Stimulated activated naive B cell treated with anti-CD40 and anti-IgM and Interleukin-4, amounts not matched to agents 10 μg/mL and 1 μg/mL and 100 μg/mL, for 72 hours (primary cell): ENCODE data around the gene WWOX.
"Not testable (repeated sequence)": the region's sequence is repeated elsewhere in the genome, so short reads cannot be mapped to it uniquely, and the experiment has no call there.

ENCODE experiments used
- ATAC-seq, 2 donors: fragments of 150-1000 bp; cut with Tn5 transposase; replicated peaks; 2 replicates each; pipeline ENCODE4 v1.10.0; 2021; ENCODE audit warnings: moderate library complexity in 1 of 2
- DNase-seq: peaks from one replicate; pipeline ENCODE4 v3.0.0; 2021
- H3K27ac Mint-ChIP-seq: one replicate; pipeline ENCODE4 v1.8.0; 2022; ENCODE audit warnings: mild to moderate bottlenecking, mixed read lengths
- H3K27me3 Mint-ChIP-seq, 2 donors: one replicate each; pipeline ENCODE4 v1.8.0; 2022; ENCODE audit warnings: mixed read lengths in 2 of 2
- H3K36me3 Mint-ChIP-seq, 2 donors: one replicate each; pipeline ENCODE4 v1.8.0; 2022; ENCODE audit warnings: mixed read lengths in 2 of 2, mild to moderate bottlenecking in 1 of 2
- H3K4me1 Mint-ChIP-seq, 2 donors: one replicate each; pipeline ENCODE4 v1.8.0; 2022; ENCODE audit warnings: mixed read lengths in 2 of 2, mild to moderate bottlenecking in 1 of 2
- H3K4me3 Mint-ChIP-seq, 2 donors: one replicate each; pipeline ENCODE4 v1.8.0; 2022; ENCODE audit warnings: mild to moderate bottlenecking in 2 of 2, mixed read lengths in 2 of 2, moderate library complexity in 1 of 2
- H3K9me3 Mint-ChIP-seq, 2 donors: one replicate each; pipeline ENCODE4 v1.8.0; 2022; ENCODE audit warnings: mixed read lengths in 2 of 2, mild to moderate bottlenecking in 1 of 2

Gene WWOX

GRCh38 chr16:79213214-79213613 is 1113.8 kb downstream of the WWOX start:
- H3K27me3 Mint-ChIP-seq: no peaks in the 10 kb centered on the region
- DNase-seq (no peak), ATAC-seq (no peak)
- H3K36me3 Mint-ChIP-seq: peaks cover 5 to 18% of the 10 kb centered on the region in 2 donors
- no peak overlapping the region for H3K27ac Mint-ChIP-seq
- H3K4me3 Mint-ChIP-seq: no peak overlapping the region
- H3K9me3 Mint-ChIP-seq: peaks cover 0 to 11% of the 10 kb centered on the region in 2 donors
- peaks cover 6 to 10% of the 10 kb centered on the region in 2 donors for H3K4me1 Mint-ChIP-seq

GRCh38 chr16:79215289-79215688 is 1115.8 kb downstream of the WWOX start:
- Mint-ChIP-seq H3K27me3 (no peaks in the 10 kb centered on the region), H3K36me3 (peaks cover 5 to 18% of the 10 kb centered on the region in 2 donors), H3K4me3 (no peak overlapping the region), H3K27ac (no peak overlapping the region), H3K9me3 (peaks cover 0 to 11% of the 10 kb centered on the region in 2 donors), H3K4me1 (peaks cover 6 to 10% of the 10 kb centered on the region in 2 donors)
- DNase-seq: no peak
- peak; percentile 60 to 78 for ATAC-seq

DNA sequence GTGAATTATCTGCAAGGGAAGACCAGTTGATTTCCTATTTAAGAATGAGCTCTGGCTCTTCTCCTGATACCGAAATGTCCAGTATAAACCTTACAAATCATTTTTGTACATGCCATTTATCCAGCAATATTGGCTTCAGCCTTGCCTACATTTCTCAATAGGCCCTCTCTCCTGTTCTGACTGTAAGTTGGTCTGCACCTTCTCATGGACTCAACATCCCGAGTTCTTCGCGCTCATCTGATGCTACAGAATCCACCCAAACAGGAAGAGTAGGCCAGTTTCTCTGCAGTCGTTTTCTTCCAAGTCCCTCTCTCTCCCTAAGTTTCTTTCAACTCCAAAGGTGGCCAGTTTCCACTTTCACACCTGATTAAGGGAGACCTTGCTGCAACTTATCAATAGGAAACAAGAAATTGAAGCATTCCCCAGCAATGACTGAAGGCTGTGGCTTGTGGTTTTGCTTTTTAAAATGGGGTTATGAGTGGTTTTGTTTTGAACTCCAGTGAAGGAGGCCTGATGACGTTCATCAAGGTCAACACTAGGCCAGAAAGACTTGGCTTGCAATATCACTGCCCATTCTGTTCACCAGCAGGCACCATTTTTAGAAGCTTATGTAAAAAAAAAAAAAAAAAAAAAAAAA is 1118.0 kb downstream of the WWOX start:
- H3K9me3 Mint-ChIP-seq: peaks cover 0 to 11% of the 10 kb centered on the region in 2 donors
- DNase-seq: no peak
- peaks cover 5 to 18% of the 10 kb centered on the region in 2 donors for H3K36me3 Mint-ChIP-seq
- peak; percentile 59 to 84 for ATAC-seq
- peaks cover 0 to 5% of the 10 kb centered on the region in 2 donors for H3K27me3 Mint-ChIP-seq
- H3K27ac Mint-ChIP-seq: no peak overlapping the region
- peaks cover 6 to 10% of the 10 kb centered on the region in 2 donors for H3K4me1 Mint-ChIP-seq
- H3K4me3 Mint-ChIP-seq: no peak overlapping the region

DNA sequence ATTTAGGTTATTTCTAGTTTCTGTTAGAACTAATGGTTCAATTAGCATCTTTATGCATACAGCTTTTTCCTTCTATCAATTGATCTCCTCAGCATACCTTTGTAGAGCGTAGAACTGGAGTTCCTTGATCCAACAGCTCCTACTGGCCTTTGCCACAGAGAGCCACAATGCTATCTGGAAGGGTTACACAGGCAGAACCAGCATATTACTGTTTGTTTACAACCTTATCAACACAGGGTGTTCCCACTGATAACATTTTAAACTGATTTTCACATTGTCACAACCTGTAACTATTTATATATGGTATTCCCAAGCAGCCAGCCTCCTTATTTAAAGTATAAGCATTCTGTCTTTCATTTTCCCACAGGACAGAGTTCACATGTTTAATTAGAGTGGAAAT is 1118.9 kb downstream of the WWOX start:
- peaks cover 6 to 10% of the 10 kb centered on the region in 2 donors for H3K4me1 Mint-ChIP-seq
- H3K4me3 Mint-ChIP-seq: no peak overlapping the region
- peaks cover 3 to 11% of the 10 kb centered on the region in 2 donors for H3K9me3 Mint-ChIP-seq
- H3K27me3 Mint-ChIP-seq: peaks cover 6 to 12% of the 10 kb centered on the region in 2 donors
- H3K27ac Mint-ChIP-seq: no peak overlapping the region
- no peak for ATAC-seq
- DNase-seq: no peak
- peaks cover 5 to 15% of the 10 kb centered on the region in 2 donors for H3K36me3 Mint-ChIP-seq

DNA sequence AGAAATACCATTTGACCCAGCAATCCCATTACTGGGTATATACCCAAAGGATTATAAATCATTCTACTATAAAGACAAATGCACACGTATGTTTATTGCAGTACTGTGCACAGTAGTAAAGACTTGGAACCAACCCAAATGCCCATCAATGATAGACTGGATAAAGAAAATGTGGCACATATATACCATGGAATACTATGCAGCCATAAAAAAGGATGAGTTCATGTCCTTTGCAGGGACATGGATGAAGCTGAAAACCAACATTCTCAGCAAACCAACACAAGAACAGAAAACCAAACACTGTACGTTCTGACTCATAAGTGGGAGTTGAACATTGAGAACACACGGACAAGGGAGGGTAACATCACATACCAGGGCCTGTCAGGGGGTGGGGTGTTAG is 1126.5 kb downstream of the WWOX start:
- not testable (repeated sequence) for H3K36me3 Mint-ChIP-seq, H3K4me1 Mint-ChIP-seq, DNase-seq, H3K4me3 Mint-ChIP-seq, H3K27ac Mint-ChIP-seq, ATAC-seq, H3K9me3 Mint-ChIP-seq
- H3K27me3 Mint-ChIP-seq: peaks cover 9 to 43% of the 10 kb centered on the region in 2 donors

DNA sequence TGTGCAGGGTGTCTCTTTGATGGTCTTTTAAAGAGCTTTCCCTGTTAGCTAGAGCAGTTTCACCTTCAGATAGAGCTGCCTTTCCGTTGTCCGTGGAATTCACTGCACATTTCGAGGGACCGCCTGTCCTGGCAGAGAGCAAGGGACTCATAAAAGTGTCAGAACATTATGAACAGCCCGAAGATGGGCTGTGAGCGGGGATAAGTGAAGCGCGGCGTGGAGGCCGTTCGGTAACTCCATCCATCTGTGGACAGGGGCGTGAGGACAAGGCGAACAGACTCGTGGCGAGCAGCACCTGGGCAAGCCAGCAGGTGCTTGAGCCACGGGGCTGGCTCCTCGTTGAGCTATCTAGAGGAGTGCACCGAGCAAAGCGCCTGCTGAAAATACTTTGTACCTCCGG is 1129.9 kb downstream of the WWOX start:
- peaks cover 0 to 3% of the 10 kb centered on the region in 2 donors for H3K36me3 Mint-ChIP-seq
- H3K4me3 Mint-ChIP-seq: no peak overlapping the region
- peaks cover 0 to 26% of the 10 kb centered on the region in 2 donors for H3K27me3 Mint-ChIP-seq
- DNase-seq (no peak), ATAC-seq (no peak)
- no peaks in the 10 kb centered on the region for H3K4me1 Mint-ChIP-seq
- H3K9me3 Mint-ChIP-seq: peaks cover 6 to 7% of the 10 kb centered on the region in 2 donors
- H3K27ac Mint-ChIP-seq: no peak overlapping the region

GRCh38 chr16:79245700-79246099 is 1146.2 kb downstream of the WWOX start:
- not testable (repeated sequence) for H3K4me1 Mint-ChIP-seq, H3K9me3 Mint-ChIP-seq, H3K27ac Mint-ChIP-seq, ATAC-seq, H3K4me3 Mint-ChIP-seq, DNase-seq, H3K36me3 Mint-ChIP-seq
- peaks cover 13 to 28% of the 10 kb centered on the region in 2 donors for H3K27me3 Mint-ChIP-seq

GRCh38 chr16:79247386-79247785 is 1147.9 kb downstream of the WWOX start:
- Mint-ChIP-seq H3K4me3 (no peak overlapping the region), H3K36me3 (no peaks in the 10 kb centered on the region), H3K4me1 (no peaks in the 10 kb centered on the region), H3K9me3 (no peaks in the 10 kb centered on the region), H3K27me3 (peaks cover 7 to 12% of the 10 kb centered on the region in 2 donors), H3K27ac (no peak overlapping the region)
- no peak for DNase-seq
- ATAC-seq: no peak

GRCh38 chr16:79248351-79248750 is 1148.9 kb downstream of the WWOX start:
- ATAC-seq (no peak), DNase-seq (no peak)
- H3K4me1 Mint-ChIP-seq: no peaks in the 10 kb centered on the region
- H3K4me3 Mint-ChIP-seq: no peak overlapping the region
- no peak overlapping the region for H3K27ac Mint-ChIP-seq
- no peaks in the 10 kb centered on the region for H3K9me3 Mint-ChIP-seq
- H3K36me3 Mint-ChIP-seq: no peaks in the 10 kb centered on the region
- peaks cover 6 to 7% of the 10 kb centered on the region in 2 donors for H3K27me3 Mint-ChIP-seq

GRCh38 chr16:79250502-79251098 is 1151.1 kb downstream of the WWOX start:
- Mint-ChIP-seq H3K27me3 (peaks cover 17 to 20% of the 10 kb centered on the region in 2 donors), H3K4me1 (no peaks in the 10 kb centered on the region), H3K4me3 (no peak overlapping the region), H3K27ac (no peak overlapping the region), H3K36me3 (no peaks in the 10 kb centered on the region), H3K9me3 (no peaks in the 10 kb centered on the region)
- ATAC-seq: no peak
- DNase-seq: no peak

GRCh38 chr16:79253100-79253631 is 1153.7 kb downstream of the WWOX start:
- no peak overlapping the region for H3K27ac Mint-ChIP-seq
- peaks cover 35 to 39% of the 10 kb centered on the region in 2 donors for H3K27me3 Mint-ChIP-seq
- H3K4me1 Mint-ChIP-seq: no peaks in the 10 kb centered on the region
- no peaks in the 10 kb centered on the region for H3K9me3 Mint-ChIP-seq
- DNase-seq (no peak), ATAC-seq (no peak)
- H3K4me3 Mint-ChIP-seq: no peak overlapping the region
- no peaks in the 10 kb centered on the region for H3K36me3 Mint-ChIP-seq

GRCh38 chr16:79257953-79258490 is 1158.6 kb downstream of the WWOX start:
- DNase-seq (no peak), ATAC-seq (no peak)
- H3K27me3 Mint-ChIP-seq: peaks cover 69 to 82% of the 10 kb centered on the region in 2 donors
- no peak overlapping the region for H3K27ac Mint-ChIP-seq
- H3K4me3 Mint-ChIP-seq: no peak overlapping the region
- peaks cover 2 to 5% of the 10 kb centered on the region in 2 donors for H3K4me1 Mint-ChIP-seq
- H3K9me3 Mint-ChIP-seq: no peaks in the 10 kb centered on the region
- H3K36me3 Mint-ChIP-seq: no peaks in the 10 kb centered on the region

- not testable (repeated sequence) for ATAC-seq, H3K36me3 Mint-ChIP-seq, H3K4me3 Mint-ChIP-seq, DNase-seq, H3K27ac Mint-ChIP-seq, H3K9me3 Mint-ChIP-seq
- Mint-ChIP-seq H3K27me3 (peaks cover 75 to 83% of the 10 kb centered on the region in 2 donors), H3K4me1 (peaks cover 14 to 17% of the 10 kb centered on the region in 2 donors)
These were observed 1161.4 kb downstream of the WWOX start for GRCh38 chr16:79260890-79261289.

GRCh38 chr16:79261481-79261940 is 1162.1 kb downstream of the WWOX start:
- peaks cover 15 to 17% of the 10 kb centered on the region in 2 donors for H3K4me1 Mint-ChIP-seq
- no peak overlapping the region for H3K4me3 Mint-ChIP-seq
- no peak for DNase-seq
- peaks cover 71 to 82% of the 10 kb centered on the region in 2 donors for H3K27me3 Mint-ChIP-seq
- ATAC-seq: peak; percentile 52 to 69
- peaks cover 0 to 3% of the 10 kb centered on the region in 2 donors for H3K9me3 Mint-ChIP-seq
- H3K27ac Mint-ChIP-seq: no peak overlapping the region
- H3K36me3 Mint-ChIP-seq: no peaks in the 10 kb centered on the region
